Activated CD4-positive, CD25-positive, alpha-beta regulatory T cell (primary cell): ENCODE measurements around the gene EDAR.

Experiments used
- DNase-seq, 4 experiments: peaks; one replicate each; lab custom pipeline; 2025; lab: John Stamatoyannopoulos, UW

The EDAR gene

DNA sequence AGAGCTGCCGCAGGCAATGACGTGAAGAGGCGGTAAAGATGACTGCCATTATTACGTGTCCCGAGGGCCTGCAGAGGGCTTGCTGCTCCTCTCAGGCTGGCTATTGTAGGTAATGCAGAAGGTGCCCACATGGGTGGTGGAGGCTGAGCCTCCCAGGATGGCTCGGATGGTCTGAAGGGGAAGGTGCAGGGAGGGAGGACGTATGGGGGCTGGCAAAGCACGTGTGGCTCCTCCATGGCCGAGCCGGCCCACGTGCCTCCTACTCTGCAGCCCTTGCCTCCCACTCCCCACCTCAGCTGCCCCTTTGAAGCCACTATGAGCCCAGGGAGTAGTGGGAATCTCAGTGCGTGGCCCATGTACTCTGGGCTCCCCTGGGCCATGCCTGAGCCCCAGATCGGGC, 48.9 kb downstream of the EDAR start:
- no peak for DNase-seq

GRCh38 chr2:108938077-108938710, 50.8 kb downstream of the EDAR start:
- no peak for DNase-seq

DNA sequence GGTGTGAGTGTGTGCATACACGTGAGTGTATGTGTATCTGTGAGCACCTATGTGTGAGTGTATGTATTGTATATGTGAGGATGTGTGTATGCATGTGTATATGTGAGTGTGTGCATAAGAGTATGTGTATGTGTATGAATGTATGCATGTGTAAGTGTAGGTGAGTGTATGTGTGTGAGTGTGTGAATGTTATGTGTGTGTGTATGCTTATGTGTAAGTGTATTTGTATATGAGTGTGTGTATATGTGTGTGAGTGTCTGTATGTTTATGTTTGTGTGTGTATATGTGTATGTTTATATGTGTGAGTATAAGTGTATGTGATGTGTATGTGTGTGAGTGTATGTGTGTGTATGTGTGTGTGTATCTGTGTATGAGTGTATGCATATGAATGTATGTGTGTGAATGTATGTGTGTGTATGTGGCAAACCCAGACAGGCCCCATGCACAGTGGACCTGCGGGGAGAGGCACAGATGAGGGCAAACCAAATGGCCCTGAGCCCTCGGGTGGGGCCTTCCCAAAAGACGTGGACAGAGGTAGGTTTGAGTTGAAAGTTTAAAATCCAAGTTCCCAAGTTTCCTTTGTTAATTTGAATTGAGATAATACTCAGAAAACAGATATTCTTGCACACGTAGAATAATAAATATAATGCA, 51.5 kb downstream of the EDAR start:
- DNase-seq = no peak

- no peak for DNase-seq
Observed at GRCh38 chr2:108936866-108937265, 52.2 kb downstream of the EDAR start.

DNA sequence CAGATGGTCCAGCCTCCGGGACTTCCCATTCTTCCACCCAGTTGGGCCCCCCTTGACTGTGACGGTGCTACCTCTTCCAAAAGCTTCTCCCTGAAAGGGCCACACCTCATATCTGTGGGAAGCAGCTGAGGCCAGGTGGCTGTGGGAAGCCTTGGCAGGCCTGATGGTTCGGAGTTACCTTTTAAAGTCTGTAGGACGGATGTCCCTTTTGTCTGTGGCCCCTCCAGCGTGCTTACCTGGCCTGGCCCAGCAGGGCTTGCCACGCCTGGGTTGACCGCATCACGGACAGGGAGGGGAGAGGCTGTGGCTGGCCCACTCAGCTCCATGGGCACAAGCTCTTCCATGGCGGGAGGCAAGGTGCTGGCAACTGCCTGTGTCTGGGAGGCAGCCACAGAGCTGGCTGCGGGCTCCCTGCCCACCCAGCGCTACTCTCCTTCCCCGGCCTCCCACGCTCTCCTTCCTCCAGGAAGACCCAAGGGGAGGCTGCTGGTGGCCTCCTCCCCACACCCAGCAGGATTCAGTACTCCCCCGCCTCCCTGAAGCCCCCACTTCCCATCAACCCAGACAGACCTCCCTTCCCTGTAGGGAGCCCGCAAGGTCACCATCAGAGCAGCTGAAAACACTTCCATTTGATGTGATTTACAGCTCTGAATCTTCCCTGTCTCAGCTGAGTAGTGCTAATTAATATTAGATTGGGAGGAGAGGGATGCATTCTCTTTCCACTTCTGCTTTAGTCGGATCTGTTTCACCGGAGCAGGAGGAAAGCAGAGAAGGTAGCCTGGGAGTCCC, 52.8 kb downstream of the EDAR start:
- no peak for DNase-seq

DNA sequence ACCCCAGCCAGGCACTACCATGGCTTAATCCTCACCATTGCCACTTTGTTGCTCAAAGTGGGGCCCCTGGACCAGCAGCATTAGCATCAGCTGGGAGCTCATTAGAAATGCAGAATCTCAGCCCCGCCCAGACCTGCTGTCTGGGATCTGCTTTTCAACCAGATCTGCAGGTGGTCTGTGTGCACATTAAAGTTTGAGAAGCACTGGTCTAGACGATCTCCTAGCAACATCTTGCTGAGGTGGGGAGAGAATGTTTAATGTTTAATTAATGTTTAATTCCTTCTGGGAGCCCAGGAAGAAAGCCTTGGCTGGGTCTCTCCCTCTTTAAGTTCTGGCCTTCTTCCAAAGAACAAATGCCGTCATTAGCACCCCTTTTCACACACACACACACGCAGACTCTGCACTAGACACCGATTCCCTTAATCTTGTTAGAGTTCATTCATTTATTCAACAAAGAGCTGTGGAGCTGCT, 53.7 kb downstream of the EDAR start:
- no peak for DNase-seq

GRCh38 chr2:108934583-108935245, 54.3 kb downstream of the EDAR start:
- no peak for DNase-seq

DNA sequence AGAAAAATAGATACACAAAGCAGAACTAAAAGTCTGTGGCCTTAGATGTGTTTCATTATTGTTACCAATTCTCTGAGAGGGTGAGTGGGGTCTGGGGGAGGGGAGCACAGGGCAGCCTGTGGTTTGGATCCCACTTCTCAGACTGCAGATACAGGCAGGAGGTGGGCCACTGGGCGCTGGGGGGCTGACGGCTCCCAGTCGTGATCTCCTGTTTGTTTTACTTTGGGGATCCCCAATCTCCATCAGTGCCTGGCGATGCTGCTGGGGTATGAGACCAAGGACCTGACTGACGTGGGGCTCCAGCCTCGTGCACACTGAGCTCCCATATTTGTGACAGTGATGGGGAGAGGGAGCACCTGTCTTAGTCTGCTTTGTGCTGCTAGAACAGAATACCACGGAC, 54.9 kb downstream of the EDAR start:
- DNase-seq = no peak

DNA sequence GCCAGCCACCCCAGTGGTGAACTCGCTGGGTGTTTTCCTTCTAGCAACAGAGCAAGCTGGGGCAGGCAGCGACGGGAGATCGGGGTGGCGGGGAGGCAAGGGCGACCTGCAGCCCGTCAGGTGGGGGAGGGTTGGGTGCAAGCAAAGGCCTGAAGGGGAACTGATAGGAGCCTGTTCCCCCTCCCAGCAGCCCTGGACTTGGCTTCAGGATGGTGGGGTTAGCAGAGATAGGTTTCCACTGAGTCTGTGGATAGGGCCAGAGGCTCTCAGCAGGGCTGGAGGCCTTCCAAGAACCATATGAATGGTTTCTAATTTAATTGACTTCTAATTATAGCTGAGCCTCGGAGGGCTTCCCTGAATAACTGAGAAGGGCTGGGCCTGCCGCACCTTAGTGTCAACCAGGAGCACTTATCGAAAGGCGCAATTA, 55.3 kb downstream of the EDAR start:
- no peak for DNase-seq

- no peak for DNase-seq
Observed at GRCh38 chr2:108932736-108933332, 56.2 kb downstream of the EDAR start.

DNA sequence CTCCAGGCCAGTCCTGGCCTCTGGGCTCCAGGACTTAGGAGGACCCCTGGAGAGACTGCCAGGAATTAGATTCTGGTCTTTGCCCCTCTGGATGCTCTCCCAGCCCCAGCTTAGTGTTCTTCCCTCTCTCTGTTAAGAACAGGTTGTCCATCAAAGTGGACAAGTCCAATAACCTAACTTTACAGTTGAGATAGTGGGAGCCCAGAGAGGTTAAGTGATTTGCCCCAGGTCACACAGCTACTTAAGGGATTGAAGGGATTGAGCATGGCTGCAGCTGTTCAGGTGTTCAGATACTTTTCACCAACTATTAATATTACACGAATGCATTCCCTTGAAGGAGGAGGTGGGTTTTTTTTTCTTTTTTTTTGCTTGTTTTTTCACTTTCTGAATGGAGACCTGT, 57.6 kb downstream of the EDAR start:
- no peak for DNase-seq

- no peak for DNase-seq
Observed at GRCh38 chr2:108929807-108930425, 59.1 kb downstream of the EDAR start.

GRCh38 chr2:108928660-108929377, 60.2 kb downstream of the EDAR start:
- no peak for DNase-seq

GRCh38 chr2:108927936-108928659, 60.9 kb downstream of the EDAR start:
- no peak for DNase-seq

DNA sequence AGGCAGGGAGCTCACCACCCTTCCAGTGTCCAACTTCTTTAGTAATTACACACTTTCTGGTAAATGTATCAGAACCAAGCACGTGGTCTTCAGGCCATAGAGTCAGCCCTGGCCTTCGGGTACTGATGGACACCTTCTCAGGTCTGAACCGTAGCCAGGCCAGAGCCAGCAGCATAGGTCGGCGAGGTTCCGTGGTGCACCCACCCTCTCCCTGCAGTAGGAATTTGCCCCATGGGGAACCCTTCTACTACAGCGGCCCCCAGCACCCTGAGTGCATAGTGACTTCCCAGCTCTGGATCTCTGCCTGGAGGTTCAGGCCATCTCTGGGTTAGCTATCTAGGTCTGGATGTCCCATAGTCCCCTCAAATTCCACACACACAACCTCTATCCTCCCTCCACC, 61.6 kb downstream of the EDAR start:
- DNase-seq = no peak

DNA sequence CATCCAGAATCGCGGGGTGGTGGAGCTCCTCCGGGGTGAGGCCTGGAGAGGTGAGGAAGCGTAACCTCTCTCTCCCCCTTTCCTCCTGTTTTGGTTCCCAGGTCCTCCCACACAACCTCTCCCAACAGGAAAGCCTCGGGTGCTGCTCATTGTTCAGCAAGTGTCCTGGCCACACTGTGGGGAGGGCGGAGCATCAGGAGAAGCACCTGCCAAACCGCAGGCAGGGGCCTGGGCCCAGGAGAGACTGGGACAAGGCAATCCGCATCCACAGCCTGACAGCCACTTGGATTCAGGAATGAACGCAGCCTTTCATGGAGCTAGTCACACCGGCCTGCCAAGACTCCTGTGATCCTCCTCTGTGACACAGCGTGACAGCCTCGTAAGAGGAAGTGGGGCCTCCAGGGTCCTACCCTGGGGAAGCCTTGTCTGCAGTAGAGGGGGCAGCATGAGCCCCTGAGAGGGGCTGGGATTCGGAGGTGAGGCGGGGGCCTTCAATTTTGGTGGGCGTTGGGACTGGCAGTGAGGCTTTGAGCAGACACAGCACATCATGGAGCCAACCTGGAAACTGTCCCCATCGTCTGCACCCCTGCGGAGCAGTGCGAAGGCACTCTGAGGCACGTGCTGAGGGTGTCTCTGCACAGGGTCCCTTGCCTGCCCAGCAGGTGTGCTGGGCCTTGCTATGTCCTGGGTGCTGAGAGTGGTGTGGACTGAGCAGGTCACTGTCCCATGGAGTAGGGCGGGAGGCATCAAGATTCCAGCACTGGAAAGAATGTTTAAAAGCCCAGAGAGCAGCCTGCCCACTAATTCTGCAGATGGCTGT, 62.2 kb downstream of the EDAR start:
- no peak for DNase-seq

DNA sequence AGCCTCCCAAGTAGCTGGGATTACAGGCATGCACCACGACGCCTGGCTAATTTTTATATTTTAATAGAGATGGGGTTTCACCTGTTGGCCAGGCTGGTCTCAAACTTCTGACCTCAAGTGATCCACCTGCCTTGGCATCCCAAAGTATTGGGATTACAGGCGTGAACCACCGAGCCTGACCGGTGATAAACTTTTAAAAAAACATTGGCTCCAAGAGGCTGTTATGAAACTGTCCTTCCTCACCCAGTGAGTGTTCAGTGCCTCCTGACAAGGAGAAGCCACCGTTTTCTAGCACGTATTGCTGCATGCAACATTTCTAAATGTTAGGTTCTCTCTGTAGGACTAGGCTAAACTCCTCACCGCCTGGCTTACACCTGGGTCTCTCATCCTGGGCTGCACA, 63.3 kb downstream of the EDAR start:
- DNase-seq = no peak

DNA sequence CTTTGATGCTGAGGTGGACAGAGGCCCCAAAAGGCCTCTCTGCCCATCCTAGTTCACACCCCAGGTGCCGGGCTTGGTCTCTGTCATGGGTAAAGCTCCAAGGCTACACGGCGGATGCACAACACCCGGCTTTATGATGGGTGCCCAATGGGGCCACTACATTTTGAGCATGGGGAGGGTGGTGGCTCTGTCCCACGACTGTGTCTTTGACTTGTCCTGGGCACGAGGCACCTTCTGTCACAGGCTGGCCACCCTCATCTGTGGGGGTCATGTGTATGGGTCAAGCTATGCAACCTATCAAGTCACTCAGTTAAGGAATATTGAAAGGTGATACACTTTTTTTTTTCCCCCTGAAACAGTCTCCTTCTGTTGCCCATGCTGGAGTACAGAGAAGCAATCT, 63.7 kb downstream of the EDAR start:
- DNase-seq = no peak

DNA sequence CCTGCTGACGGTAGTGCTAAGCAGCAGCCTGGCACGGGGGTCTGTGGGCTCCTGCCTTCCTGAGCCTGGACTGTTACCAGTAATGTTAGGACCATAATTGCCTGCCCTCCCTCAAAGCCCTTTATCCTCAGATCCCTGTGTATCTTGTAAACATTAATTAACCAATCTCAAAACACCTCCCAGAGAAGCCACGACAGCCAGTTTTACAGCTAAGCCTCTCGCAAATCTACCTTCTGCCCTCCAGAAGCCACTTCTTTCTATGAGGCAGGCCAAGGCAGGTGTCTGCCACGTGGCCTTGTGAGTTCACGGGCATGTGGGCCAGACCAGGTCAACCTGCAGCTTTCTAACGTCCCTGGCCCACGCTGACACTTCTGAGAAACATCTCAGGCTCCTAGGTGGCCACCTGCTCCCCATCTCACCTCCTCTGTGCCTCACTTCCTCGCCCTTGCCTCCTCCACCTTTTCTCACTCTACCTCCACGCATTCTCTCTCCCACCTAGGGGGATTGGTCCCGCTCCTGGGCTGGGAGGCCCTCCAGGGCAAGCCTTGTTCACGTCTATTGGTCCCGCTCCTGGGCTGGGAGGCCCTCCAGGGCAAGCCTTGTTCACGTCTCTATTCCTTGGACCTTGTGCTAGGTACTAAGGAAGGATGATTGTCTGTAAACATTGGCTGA, 64.3 kb downstream of the EDAR start:
- DNase-seq = no peak
